Loucy (cell line): Measurements from ENCODE around the gene BPIFB2.

ENCODE experiments used
- H2AFZ ChIP-seq: fragments of 200-600 bp; sonication (generic); 2 replicates; pipeline ENCODE4 v1.6.0; 2016; ENCODE audit warnings: antibody characterized with exemption, mild to moderate bottlenecking, low read length, moderate library complexity
- H3F3A ChIP-seq: fragments of 200-600 bp; 2 replicates; pipeline ENCODE4 v1.6.0; 2016; ENCODE audit warnings: antibody characterized with exemption, low read depth, mild to moderate bottlenecking
- H3K27me3 ChIP-seq: fragments of 200-600 bp; sonication (generic); 2 replicates; pipeline ENCODE4 v1.6.1; 2014; ENCODE audit warnings: low read length, mild to moderate bottlenecking; ENCODE audit not compliant: insufficient read depth, poor library complexity, severe bottlenecking
- H3K36me3 ChIP-seq: fragments of 200-600 bp; sonication (generic); 2 replicates; pipeline ENCODE4 v1.6.1; 2016; ENCODE audit warnings: low read length; ENCODE audit not compliant: insufficient read depth
- H3K4me1 ChIP-seq: fragments of 200-600 bp; sonication (generic); 2 replicates; pipeline ENCODE4 v1.5.1; 2014; ENCODE audit warnings: low read length, mild to moderate bottlenecking; ENCODE audit not compliant: insufficient read depth, poor library complexity, severe bottlenecking
- H3K4me2 ChIP-seq: fragments of 200-600 bp; sonication (generic); 2 replicates; pipeline ENCODE4 v1.6.0; 2014; ENCODE audit warnings: antibody characterized with exemption, low read length, low read depth, mild to moderate bottlenecking; ENCODE audit not compliant: poor library complexity, severe bottlenecking
- H3K4me3 ChIP-seq: fragments of 200-600 bp; sonication (generic); 2 replicates; pipeline ENCODE4 v1.5.1; 2014; ENCODE audit warnings: low read length, mild to moderate bottlenecking, mixed read lengths; ENCODE audit not compliant: poor library complexity, severe bottlenecking
- H3K79me2 ChIP-seq: fragments of 200-600 bp; sonication (generic); 2 replicates; pipeline ENCODE4 v1.6.1; 2014; ENCODE audit warnings: low read length; ENCODE audit not compliant: insufficient read depth
- H3K9ac ChIP-seq: fragments of 200-600 bp; sonication (generic); 2 replicates; pipeline ENCODE4 v1.6.0; 2014; ENCODE audit warnings: mild to moderate bottlenecking, low read depth, low read length, moderate library complexity; ENCODE audit not compliant: poor library complexity, severe bottlenecking
- H3K9me2 ChIP-seq: fragments of 200-600 bp; sonication (generic); replicated peaks from 2 replicates; pipeline ENCODE4 v1.6.1; 2016; ENCODE audit warnings: low read depth, low read length, mixed read lengths
- H3K9me3 ChIP-seq: fragments of 200-600 bp; sonication (generic); 2 replicates; pipeline ENCODE4 v1.6.1; 2014; ENCODE audit warnings: mild to moderate bottlenecking, antibody characterized with exemption, low read length, low read depth; ENCODE audit not compliant: insufficient read depth
- H4K20me1 ChIP-seq: fragments of 200-600 bp; sonication (generic); 2 replicates; pipeline ENCODE4 v1.6.0; 2014; ENCODE audit warnings: antibody characterized with exemption, low read length, mild to moderate bottlenecking; ENCODE audit not compliant: insufficient read depth, poor library complexity, severe bottlenecking
- EZH2phosphoT487 ChIP-seq: fragments of 200-600 bp; IDR thresholded peaks from 2 replicates; pipeline ENCODE4 v1.6.1; 2018; ENCODE audit warnings: antibody characterized with exemption, mild to moderate bottlenecking, moderate library complexity, borderline replicate concordance
- TF ChIP-seq, protein P1 (sequence below): fragments of 200-600 bp; sonication (generic); conservative IDR thresholded peaks from 2 replicates; pipeline ENCODE4 v1.5.1; 2014; ENCODE audit warnings: mild to moderate bottlenecking, antibody characterized with exemption, low read length

BPIFB2 gene

DNA sequence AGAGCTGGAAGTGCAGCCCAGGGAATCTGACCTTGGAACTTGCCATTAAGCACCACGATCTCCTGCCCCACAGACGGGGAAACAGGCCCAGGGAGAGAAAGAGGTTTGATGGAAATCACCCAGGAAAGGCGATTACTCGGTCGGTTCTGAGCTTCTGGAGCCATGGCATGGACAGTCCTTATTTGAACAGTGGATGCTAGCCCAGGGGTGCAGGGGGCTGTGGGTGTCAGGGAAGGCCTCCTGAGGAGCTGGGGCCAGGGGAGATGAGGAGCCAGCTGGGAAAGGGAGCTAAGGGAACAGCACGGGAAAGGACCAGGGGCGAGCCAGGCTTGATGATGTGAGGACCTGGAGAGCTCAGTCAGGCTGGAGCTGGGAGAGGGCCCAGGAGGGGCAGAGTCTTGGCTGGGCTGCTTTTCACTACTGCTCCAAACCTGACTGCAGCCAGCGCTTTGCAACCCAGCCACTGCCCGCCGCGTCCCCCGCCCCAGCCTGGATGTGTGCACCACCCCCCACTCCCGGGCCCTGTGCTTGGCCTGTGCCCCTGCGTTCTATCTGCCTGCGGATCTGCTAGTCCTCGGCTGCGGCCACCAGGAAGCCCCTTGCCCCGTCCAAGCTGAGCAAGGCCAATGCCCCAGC lies 21.1 kb upstream of the BPIFB2 start:
- no peak overlapping the region for H3K4me2 ChIP-seq
- no peak overlapping the region for H2AFZ ChIP-seq
- no peaks in the 10 kb centered on the region for H3K36me3 ChIP-seq
- H4K20me1 ChIP-seq: no peaks in the 10 kb centered on the region
- no peaks in the 10 kb centered on the region for H3K79me2 ChIP-seq
- H3K4me3 ChIP-seq: no peak overlapping the region
- H3F3A ChIP-seq: no peaks in the 10 kb centered on the region
- no peaks in the 10 kb centered on the region for H3K27me3 ChIP-seq
- peaks cover 14% of the 10 kb centered on the region for H3K4me1 ChIP-seq
- no peak overlapping the region for H3K9ac ChIP-seq
- no peaks in the 10 kb centered on the region for H3K9me2 ChIP-seq
- H3K9me3 ChIP-seq: no peaks in the 10 kb centered on the region
- TF ChIP-seq, protein P1, sequence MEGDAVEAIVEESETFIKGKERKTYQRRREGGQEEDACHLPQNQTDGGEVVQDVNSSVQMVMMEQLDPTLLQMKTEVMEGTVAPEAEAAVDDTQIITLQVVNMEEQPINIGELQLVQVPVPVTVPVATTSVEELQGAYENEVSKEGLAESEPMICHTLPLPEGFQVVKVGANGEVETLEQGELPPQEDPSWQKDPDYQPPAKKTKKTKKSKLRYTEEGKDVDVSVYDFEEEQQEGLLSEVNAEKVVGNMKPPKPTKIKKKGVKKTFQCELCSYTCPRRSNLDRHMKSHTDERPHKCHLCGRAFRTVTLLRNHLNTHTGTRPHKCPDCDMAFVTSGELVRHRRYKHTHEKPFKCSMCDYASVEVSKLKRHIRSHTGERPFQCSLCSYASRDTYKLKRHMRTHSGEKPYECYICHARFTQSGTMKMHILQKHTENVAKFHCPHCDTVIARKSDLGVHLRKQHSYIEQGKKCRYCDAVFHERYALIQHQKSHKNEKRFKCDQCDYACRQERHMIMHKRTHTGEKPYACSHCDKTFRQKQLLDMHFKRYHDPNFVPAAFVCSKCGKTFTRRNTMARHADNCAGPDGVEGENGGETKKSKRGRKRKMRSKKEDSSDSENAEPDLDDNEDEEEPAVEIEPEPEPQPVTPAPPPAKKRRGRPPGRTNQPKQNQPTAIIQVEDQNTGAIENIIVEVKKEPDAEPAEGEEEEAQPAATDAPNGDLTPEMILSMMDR: no peak
- no peak for TF ChIP-seq EZH2phosphoT487

DNA sequence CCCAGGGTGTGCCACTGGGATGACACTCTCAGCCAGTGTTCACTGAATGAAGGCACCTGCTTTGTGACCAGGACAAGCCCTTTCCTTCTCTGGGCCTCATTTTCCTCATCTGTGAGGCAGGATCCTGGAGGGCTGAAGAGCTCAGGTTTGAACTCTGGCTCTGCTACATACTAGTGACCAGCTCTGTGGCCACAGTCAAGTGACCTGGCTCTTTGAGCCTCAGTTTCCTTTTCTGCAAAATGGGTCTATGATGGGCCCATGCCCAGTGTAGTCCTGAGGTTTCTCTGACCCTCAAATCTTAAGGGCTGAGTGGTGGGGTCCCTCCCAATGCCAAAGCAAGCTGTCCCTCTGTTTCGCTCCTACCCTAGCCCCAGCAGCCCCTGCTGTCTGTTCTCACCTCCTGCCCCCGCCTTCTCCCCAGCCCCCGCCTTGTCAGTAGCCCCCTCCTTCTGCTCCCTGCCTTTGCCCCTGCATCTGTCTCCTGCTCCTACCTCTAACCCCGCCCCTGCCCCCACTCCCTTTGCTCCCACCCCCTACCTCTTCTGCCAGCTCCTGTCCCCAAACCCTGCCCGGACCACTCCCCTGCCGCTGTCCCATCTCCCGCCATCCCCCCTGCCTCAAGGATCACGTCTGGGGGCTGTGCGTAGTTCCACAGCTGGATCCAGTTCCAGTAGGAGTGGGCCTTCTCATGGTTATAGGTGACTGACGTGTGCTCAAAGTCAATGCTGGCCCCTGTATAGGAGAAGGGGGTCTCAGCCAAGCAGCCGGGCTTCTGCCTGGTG lies 20.3 kb upstream of the BPIFB2 start:
- TF ChIP-seq, protein P1: no peak
- TF ChIP-seq EZH2phosphoT487: no peak
- H3K4me3 ChIP-seq: no peak overlapping the region
- no peak overlapping the region for H3K4me2 ChIP-seq
- H3K36me3 ChIP-seq: no peaks in the 10 kb centered on the region
- H3F3A ChIP-seq: no peaks in the 10 kb centered on the region
- H3K9me2 ChIP-seq: no peaks in the 10 kb centered on the region
- H2AFZ ChIP-seq: no peak overlapping the region
- H3K4me1 ChIP-seq: peaks cover 22% of the 10 kb centered on the region
- H3K27me3 ChIP-seq: no peaks in the 10 kb centered on the region
- no peaks in the 10 kb centered on the region for H3K9me3 ChIP-seq
- no peaks in the 10 kb centered on the region for H4K20me1 ChIP-seq
- no peaks in the 10 kb centered on the region for H3K79me2 ChIP-seq
- H3K9ac ChIP-seq: no peak overlapping the region

DNA sequence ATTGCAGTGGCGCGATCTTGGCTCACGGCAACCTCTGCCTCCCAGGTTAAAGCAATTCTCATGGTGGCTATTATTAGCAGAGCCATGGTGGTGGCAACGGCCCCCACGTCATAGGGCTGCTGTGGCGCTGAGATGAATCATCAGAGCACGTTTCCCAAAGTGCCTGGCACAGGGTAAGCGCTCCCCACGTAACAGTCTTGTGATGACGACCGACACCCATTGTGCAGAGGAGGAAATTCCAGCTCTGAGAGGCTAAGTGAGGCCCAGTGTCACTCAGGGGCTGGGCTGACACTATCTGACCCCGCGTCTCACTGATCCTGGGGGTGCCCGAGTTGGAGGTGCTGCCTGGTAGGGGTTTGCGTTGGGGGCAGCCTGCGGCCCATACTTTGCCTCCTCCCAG lies 19.5 kb upstream of the BPIFB2 start:
- H3K4me2 ChIP-seq: no peak overlapping the region
- no peaks in the 10 kb centered on the region for H3K9me3 ChIP-seq
- H2AFZ ChIP-seq: no peak overlapping the region
- no peaks in the 10 kb centered on the region for H3K9me2 ChIP-seq
- H3K4me1 ChIP-seq: peaks cover 24% of the 10 kb centered on the region
- no peaks in the 10 kb centered on the region for H4K20me1 ChIP-seq
- H3K36me3 ChIP-seq: no peaks in the 10 kb centered on the region
- H3K79me2 ChIP-seq: no peaks in the 10 kb centered on the region
- H3K9ac ChIP-seq: no peak overlapping the region
- TF ChIP-seq EZH2phosphoT487: no peak
- no peak overlapping the region for H3K4me3 ChIP-seq
- no peaks in the 10 kb centered on the region for H3F3A ChIP-seq
- H3K27me3 ChIP-seq: no peaks in the 10 kb centered on the region
